ENCODE measurements around the gene BPIFB1. TPM values are rescaled to one million over a fixed set of nuclear protein-coding genes. Genes with fewer than 3 reads are reported as not detected.
A peak's percentile ranks its signal among the peaks of the same experiment; 100 is the strongest.

Gene BPIFB1
- total and polyA plus RNA-seq, 2 of the 8 experiments (the other 6 are each of a cell fraction or from before 2014, with no cell fraction given), result not detected

- no peak overlapping the region for H3K4me3 ChIP-seq (ENCODE audit: extremely low read depth in 1 of 4, insufficient read depth in 2 of 4, low read depth in 3 of 4, low read length in 4 of 4)
- 49% methylated on average over 7 of the region's 7 CpGs; no CpG with 5 or more reads in 1 of the 2 experiments for WGBS, 2 experiments (ENCODE audit: extremely low coverage in 1 of 2, insufficient coverage in 1 of 2, insufficient read length in 1 of 2, insufficient replicate concordance in 2 of 2, low coverage in 1 of 2, low lambda C conversion rate in 2 of 2, missing lambda C conversion rate in 1 of 2)
- no peaks in the 10 kb centered on the region for H3K79me2 ChIP-seq (ENCODE audit: control insufficient read depth in 1 of 2, insufficient read depth in 2 of 2, low read length in 2 of 2)
- peak; percentile 57 to 98 for DNase-seq (ENCODE audit: low read depth in 1 of 2, low spot score in 2 of 2)
- no peak overlapping the region for H4K91ac ChIP-seq (replicated peaks; ENCODE audit: insufficient read length, low read length)
- H3K27me3 ChIP-seq (replicated peaks in 1 of 4; ENCODE audit: control insufficient read depth in 3 of 4, extremely low read depth in 1 of 4, insufficient read depth in 3 of 4, low read length in 3 of 4), result no peaks in the 10 kb centered on the region
- H3K4me1 ChIP-seq (replicated peaks in 1 of 4; ENCODE audit: control insufficient read depth in 3 of 4, insufficient read depth in 4 of 4, low read length in 3 of 4), result no peaks in the 10 kb centered on the region; a peak in 1 of 7 replicates
- no peaks in the 10 kb centered on the region for H3K23me2 ChIP-seq (ENCODE audit: low read depth, low read length)
- peak overlapping the region; percentile 82; the same call in 1 of the 2 replicates for H2AFZ ChIP-seq (ENCODE audit: low read length)
- FAIRE-seq, result peak; percentile 96
- no peak overlapping the region for H2BK20ac ChIP-seq (ENCODE audit: low read length)
- no peaks in the 10 kb centered on the region for H3K36me3 ChIP-seq (ENCODE audit: control insufficient read depth in 2 of 4, insufficient read depth in 4 of 4, low read length in 3 of 4)
- no peak overlapping the region for H3K4ac ChIP-seq (replicated peaks; ENCODE audit: insufficient read length, low read depth, low read length)
- no peak overlapping the region for H3K4me2 ChIP-seq (ENCODE audit: insufficient read depth in 1 of 2, low read depth in 2 of 2, low read length in 2 of 2)
- H2BK12ac ChIP-seq (ENCODE audit: low read depth, low read length), result no peak overlapping the region
- no peak overlapping the region for H4K5ac ChIP-seq (ENCODE audit: insufficient read length, low read depth, low read length)
- TF ChIP-seq RAD21 (IDR thresholded peaks at IDR 0.05 in 1 of 2, conservative IDR thresholded peaks at IDR 0.05 in 1 of 2; ENCODE audit: low read depth in 2 of 2, low read length in 2 of 2) (peak; percentile 89 to 94), SP1 (IDR thresholded peaks at IDR 0.05; ENCODE audit: low read depth, low read length) (no peak), HDAC2 (IDR thresholded peaks at IDR 0.05; ENCODE audit: borderline replicate concordance in 1 of 2, low read depth in 2 of 2, low read length in 2 of 2) (peak in 1 of 2 experiments; percentile 64; a peak in 1 of 4 replicates), SIRT6 (IDR thresholded peaks at IDR 0.05; ENCODE audit: low read length) (no peak), TAF1 (IDR thresholded peaks at IDR 0.05; ENCODE audit: low read depth, low read length) (no peak), CTCF (IDR thresholded peaks at IDR 0.05; ENCODE audit: control extremely low read depth in 1 of 3, insufficient read depth in 1 of 3, low read depth in 1 of 3, low read length in 3 of 3) (peak; percentile 94 to 99 (median 97))
- no peaks in the 10 kb centered on the region for H3K9me3 ChIP-seq (ENCODE audit: insufficient read depth in 2 of 2, low read depth in 1 of 2, low read length in 1 of 2)
- H2BK5ac ChIP-seq (ENCODE audit: low read depth, low read length), result no peak overlapping the region
- H3K9ac ChIP-seq (replicated peaks in 1 of 4; ENCODE audit: extremely low read depth in 1 of 4, low read depth in 3 of 4, low read length in 3 of 4), result no peak overlapping the region
- H3K23ac ChIP-seq (ENCODE audit: insufficient read length), result no peak overlapping the region
- H2BK120ac ChIP-seq (replicated peaks; ENCODE audit: low read depth, low read length), result no peak overlapping the region
- H3K27ac ChIP-seq (ENCODE audit: low read depth, low read length), result no peak overlapping the region
- no peaks in the 10 kb centered on the region for H4K20me1 ChIP-seq (replicated peaks in 1 of 2; ENCODE audit: control insufficient read depth in 1 of 2, insufficient read depth in 2 of 2, low read length in 2 of 2)
- H2AK5ac ChIP-seq (ENCODE audit: low read depth, low read length), result no peak overlapping the region
- POLR2A ChIA-PET (ENCODE audit: partially characterized antibody), result no interaction called here
- H3K18ac ChIP-seq (ENCODE audit: extremely low read depth, low read length), result no peak overlapping the region
- no peak overlapping the region for H2BK15ac ChIP-seq (ENCODE audit: low read length)
- H3K56ac ChIP-seq (replicated peaks; ENCODE audit: insufficient read length, low read depth, low read length), result no peak overlapping the region
- H3K79me1 ChIP-seq (ENCODE audit: low read depth, low read length), result no peaks in the 10 kb centered on the region
- CTCF ChIA-PET (ENCODE audit: partially characterized antibody), result interaction anchor here (0.6 to 6.9 kb wide), 28 partner anchors 8 to 316 kb away, joined by 3 to 81 read pairs (median 4); partner anchors contain the start of gene BPIFB1
- no peak overlapping the region for H3K14ac ChIP-seq (ENCODE audit: insufficient read length)
- H4K8ac ChIP-seq (ENCODE audit: extremely low read depth, insufficient read depth, low read length), result no peak overlapping the region
Measured at GRCh38 chr20:33291830-33292355, 8.9 kb downstream of the BPIFB1 start.

All from H1 (cell line).